ENCODE measurements around the gene DYNC2LI1.

Gene DYNC2LI1

GRCh38 chr2:43853141-43854081 lies 79.6 kb downstream of the DYNC2LI1 start:
- H3K27ac Mint-ChIP-seq = no peak overlapping the region
- H3K9me3 Mint-ChIP-seq = peaks cover 0 to 3% of the 10 kb centered on the region in 2 donors
- H3K27me3 Mint-ChIP-seq = peaks cover 34 to 61% of the 10 kb centered on the region in 2 donors
- no peak overlapping the region for H3K4me3 Mint-ChIP-seq
- no peak for DNase-seq
- peaks cover 0 to 1% of the 10 kb centered on the region in 2 donors for H3K4me1 Mint-ChIP-seq
- H3K36me3 Mint-ChIP-seq = no peaks in the 10 kb centered on the region
- ATAC-seq (replicated peaks) = no peak

GRCh38 chr2:43854671-43855070 lies 80.8 kb downstream of the DYNC2LI1 start:
- H3K27me3 Mint-ChIP-seq = peaks cover 46 to 73% of the 10 kb centered on the region in 2 donors
- no peaks in the 10 kb centered on the region for H3K4me1 Mint-ChIP-seq
- H3K27ac Mint-ChIP-seq = no peak overlapping the region
- H3K9me3 Mint-ChIP-seq = peaks cover 4 to 7% of the 10 kb centered on the region in 2 donors
- no peaks in the 10 kb centered on the region for H3K36me3 Mint-ChIP-seq
- ATAC-seq (replicated peaks) = no peak
- no peak overlapping the region for H3K4me3 Mint-ChIP-seq
- DNase-seq = no peak

- no peak for DNase-seq
- H3K9me3 Mint-ChIP-seq = peaks cover 4 to 7% of the 10 kb centered on the region in 2 donors
- ATAC-seq (replicated peaks) = no peak
- peaks cover 49 to 80% of the 10 kb centered on the region in 2 donors for H3K27me3 Mint-ChIP-seq
- no peaks in the 10 kb centered on the region for H3K4me1 Mint-ChIP-seq
- no peaks in the 10 kb centered on the region for H3K36me3 Mint-ChIP-seq
- H3K4me3 Mint-ChIP-seq = no peak overlapping the region
- no peak overlapping the region for H3K27ac Mint-ChIP-seq
Observed at GRCh38 chr2:43855292-43855691, 81.5 kb downstream of the DYNC2LI1 start.

All from stimulated activated naive B cell treated with anti-CD40 and anti-IgM and Interleukin-4, amounts not matched to agents 10 μg/mL and 1 μg/mL and 100 μg/mL, for 72 hours (primary cell).